NCI-H146 treated with DMSO at 0.1 percent for 48 hours (cell line): ENCODE results near the gene NR2F2.

Source experiments
- DNase-seq: peaks from one replicate; lab custom pipeline; 2025; ENCODE audit not compliant: unreplicated experiment; lab: John Stamatoyannopoulos, UW

NR2F2 gene

DNA sequence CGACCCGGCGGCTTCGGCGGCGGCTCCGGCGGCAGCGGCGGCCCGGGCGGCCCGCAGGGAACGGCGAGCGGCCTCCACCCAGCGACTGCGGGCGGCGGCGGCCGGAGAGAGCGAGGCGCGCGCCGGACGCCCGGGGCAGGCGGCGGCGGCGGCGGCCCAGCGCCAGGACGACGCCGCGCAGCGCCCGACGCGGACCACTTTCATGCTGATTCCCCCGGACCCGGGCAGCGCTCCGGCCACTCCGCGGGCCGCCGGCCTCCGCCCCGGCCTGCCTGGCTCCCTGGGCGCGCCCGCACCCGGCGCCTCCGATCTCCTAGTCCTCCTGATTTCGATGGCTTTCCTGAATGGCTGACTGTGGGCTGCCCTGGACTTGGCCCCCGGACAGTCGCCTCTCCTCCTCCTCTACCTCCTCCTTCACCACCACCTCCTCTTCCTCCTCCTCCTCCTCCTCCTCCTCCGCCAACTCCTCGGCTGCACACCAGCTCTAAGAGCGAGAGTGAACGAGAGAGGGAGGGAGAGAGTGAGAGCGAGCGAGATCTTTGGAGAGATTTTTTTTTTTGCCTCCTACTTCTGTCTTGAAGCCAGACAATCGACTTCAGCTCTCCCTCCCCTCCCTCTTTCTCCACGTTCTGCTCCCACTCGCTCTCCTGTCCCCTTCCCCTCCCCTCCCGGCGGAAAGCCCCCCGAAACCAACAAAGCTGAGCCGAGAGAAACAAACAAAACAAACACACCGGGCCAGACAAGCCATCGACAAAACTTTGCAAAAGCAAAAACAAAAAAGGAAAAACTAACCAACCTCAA is 844 bp downstream of the NR2F2 start:
- no peak for DNase-seq

DNA sequence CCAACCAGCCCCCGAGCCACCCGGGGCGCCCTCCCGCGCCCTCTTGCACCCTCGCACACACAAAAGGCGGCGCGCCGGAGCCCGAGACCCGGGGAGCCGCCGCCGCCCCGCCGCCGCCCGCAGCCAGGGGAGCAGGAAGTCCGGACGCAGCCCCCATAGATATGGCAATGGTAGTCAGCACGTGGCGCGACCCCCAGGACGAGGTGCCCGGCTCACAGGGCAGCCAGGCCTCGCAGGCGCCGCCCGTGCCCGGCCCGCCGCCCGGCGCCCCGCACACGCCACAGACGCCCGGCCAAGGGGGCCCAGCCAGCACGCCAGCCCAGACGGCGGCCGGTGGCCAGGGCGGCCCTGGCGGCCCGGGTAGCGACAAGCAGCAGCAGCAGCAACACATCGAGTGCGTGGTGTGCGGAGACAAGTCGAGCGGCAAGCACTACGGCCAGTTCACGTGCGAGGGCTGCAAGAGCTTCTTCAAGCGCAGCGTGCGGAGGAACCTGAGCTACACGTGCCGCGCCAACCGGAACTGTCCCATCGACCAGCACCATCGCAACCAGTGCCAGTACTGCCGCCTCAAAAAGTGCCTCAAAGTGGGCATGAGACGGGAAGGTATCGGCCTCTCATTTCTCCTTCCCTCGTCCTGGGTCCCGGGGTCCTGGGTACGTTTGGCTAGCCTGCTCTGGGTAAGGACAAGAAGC is 1.6 kb downstream of the NR2F2 start:
- DNase-seq = no peak

DNA sequence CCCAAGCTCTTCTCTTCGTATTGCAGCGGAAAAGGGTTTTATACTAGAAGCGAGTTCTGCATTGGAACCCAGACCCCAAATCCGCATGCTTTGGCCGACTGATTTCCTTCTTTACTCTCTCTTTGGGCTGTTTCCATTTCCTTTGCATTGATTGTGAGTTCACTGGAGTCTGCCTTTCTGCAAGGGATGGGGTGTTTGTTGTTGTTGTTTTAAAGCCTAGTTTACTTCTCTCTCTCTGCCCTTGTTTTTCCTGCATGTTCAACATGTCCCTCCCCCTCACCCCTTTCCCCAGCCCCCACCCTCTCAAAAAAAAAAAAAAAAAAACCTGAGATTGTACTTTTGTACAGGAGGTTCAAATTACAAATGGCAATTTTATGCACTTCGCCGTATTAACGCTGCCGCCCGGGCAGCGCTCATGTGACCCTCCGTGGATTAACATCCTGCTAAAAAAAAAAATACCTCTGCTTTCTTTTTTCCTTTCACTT is 2.2 kb downstream of the NR2F2 start:
- DNase-seq = no peak

DNA sequence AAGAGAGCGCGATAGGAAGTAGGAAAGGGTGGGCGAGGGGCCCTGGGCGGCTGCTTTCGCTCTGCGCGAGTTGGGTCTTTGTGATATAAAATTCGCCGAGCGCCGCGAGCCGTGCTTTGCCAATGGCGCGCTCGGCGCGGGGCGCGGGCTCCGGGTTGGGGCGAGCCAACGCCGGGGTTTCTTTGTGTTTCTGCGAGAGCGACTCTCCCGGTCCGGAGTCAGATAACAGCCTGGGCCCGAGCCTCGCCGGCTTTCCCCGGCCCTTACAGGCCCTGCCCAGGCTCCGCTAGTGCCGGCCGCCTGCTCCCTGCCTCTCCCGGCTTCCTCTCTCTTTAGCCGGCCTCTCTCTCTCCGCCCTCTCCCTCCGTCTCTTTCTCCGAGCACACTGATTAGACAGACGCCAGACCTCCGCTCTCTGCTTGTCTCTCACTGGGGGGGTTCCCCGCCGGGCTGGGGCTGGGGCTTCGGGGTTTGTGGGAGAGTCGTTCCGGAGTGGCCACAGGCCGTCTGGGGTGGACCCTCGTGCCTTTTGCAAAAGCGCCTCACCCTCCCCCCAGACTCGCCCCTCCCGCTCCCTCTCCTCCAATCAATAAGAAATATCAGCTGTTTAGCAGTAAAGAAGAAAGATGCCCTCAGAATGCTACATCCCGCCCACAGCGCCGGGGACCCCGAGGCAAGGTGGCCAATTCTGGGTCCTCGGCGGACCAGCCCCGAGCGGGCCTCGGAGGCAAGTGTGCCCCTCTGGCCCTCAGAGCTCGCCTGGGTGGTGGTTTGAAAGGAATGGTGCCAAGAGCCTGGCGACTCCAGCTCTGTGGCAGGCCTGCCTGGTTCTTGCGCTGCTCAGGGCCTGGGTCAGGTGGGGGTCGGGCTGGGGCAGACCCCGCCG is 2.9 kb downstream of the NR2F2 start:
- DNase-seq = no peak

DNA sequence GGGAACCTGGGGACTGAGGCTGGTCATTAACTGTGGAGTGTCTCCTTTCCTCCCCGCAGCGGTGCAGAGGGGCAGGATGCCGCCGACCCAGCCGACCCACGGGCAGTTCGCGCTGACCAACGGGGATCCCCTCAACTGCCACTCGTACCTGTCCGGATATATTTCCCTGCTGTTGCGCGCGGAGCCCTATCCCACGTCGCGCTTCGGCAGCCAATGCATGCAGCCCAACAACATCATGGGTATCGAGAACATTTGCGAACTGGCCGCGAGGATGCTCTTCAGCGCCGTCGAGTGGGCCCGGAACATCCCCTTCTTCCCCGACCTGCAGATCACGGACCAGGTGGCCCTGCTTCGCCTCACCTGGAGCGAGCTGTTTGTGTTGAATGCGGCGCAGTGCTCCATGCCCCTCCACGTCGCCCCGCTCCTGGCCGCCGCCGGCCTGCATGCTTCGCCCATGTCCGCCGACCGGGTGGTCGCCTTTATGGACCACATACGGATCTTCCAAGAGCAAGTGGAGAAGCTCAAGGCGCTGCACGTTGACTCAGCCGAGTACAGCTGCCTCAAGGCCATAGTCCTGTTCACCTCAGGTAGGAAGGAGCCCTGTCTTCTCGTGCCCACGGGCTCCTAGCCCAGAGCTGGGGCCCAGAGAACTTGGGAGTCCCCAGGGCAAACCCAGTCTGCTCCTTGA is 3.7 kb downstream of the NR2F2 start:
- DNase-seq = no peak

DNA sequence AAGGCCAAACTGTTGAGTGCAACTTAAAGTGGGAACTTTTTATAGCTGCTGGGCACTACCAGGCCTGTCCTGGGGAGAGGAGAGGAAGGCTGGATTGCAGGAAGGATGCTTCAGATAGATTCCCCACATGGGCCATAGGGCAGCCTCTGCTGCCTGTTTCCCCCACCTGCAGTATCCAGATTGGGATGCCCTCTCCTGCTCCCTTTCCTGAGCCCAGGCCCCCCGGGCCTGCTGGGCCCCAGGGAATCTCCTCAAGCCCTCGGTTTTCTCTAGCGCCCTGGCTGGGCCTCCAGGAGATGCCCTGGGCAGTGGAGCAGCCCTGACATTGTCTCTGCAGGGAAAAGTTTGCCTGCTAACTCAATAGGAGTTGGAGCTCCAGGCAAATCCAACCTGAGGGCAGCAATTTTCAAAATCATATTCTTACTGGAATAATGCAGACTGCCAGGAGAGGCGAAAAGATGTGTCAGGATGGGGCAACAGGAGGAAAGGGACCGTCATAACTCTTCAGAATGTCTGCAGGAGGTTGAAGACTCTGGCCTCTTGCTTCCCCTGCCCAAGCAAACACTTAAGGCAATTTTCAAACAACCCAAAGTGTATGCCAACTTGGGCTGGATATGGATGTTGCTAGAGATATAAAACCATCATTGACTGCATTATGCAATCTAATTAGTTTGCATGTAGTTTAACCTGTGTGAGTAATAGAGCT is 4.4 kb downstream of the NR2F2 start:
- no peak for DNase-seq

DNA sequence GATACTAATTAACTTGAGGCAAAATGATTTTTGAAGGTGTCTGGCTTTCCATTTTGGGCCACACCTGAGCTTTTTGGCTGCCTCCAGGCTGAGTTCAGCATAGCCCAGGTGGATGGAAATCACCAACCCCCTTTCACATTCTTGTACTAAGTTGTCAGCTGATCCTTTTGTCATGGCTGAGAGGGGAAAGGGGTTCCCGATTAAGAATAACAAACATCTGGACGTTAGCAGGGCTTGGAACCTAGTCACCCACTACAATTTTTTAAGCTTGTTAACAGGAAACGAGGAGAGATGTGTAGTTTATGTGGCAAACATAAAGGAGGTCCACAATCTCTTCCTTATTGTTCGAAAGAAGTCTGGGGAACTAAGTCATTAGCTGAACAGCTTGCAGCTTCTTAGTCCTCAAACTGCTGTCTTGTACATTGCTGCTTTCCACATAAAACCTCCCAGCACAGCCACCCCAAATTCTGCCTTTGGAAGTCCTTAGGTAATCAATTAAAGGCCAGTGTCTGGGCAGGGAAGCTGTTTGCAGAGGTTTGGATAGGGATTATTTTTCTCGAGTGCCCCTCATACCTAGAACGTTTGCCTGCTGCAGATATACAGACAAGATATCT is 5.0 kb downstream of the NR2F2 start:
- DNase-seq = no peak

DNA sequence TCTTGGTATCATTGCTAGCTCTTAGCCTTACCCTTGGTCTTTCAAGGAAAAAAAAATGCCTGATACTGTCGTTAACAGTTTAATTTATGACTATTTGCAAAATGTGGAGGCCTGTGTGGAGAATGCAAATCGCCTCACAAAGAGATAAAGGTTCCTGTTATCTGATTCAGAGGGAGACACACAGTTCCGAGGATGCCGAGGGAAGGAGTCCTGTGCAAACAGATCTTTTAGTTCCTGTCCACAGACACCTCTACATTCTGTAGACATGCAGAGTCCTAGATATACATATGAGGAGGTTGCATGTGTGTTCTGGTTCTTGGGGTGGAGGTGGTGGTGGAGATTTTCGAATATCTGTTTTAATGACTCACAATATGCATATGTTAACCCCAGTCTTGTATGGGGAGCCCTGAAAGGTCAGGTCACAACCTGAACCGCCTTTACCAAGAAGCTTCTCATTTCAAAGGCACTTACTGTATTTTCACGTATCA is 5.7 kb downstream of the NR2F2 start:
- no peak for DNase-seq

DNA sequence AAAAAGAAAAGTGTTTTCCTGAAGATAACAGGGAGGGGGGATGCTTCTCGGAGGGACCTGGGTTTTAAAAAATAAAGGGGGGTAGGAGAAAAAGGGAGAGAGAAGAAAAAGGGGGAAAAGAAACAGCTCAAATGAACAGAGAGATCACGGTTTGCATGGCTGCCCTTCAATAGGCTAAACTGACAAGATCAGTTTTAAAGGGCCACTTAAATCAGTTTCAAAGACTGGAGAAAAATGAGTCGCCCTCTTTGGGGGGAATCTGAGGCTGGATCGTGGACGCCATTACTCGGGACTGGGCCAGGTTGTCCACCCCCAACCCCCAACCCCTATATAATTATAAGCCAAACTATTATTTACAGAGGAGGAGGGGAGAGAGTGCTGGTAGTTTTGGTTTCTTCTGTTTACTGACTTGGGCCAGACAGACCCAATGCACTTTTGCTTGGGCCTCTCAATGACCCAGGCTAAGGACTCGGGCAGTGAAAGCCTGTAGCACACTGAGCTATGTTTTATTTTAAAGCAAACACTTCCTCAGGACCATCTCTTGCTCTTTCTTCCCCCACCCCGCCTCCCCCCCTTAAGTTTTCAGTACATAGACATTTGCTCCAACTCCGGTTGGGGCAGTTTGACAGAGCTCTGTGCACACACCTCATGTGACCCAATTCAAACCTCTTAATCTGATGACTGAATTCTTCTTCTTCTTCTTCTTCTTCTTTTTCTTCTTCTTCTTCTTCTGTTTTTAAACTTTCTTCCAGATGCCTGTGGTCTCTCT is 6.3 kb downstream of the NR2F2 start:
- no peak for DNase-seq

DNA sequence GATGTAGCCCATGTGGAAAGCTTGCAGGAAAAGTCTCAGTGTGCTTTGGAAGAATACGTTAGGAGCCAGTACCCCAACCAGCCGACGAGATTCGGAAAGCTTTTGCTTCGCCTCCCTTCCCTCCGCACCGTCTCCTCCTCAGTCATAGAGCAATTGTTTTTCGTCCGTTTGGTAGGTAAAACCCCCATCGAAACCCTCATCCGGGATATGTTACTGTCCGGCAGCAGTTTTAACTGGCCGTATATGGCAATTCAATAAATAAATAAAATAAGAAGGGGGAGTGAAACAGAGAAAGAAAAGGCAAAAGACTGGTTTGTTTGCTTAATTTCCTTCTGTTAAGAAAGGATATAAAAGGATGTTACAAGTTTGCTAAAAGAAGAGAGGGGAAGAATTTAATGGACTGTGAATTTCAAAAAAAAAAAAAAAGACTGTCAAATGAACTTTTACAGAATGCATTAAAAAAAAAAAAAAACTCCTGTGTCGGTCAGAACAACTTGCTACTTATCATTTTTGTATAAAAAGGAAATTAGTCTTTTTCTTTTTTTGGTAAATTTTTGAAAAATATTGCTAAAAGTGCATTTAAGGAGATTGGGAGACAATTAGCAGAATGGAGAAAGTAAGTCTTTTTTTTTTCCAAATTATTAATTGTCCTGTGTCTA is 7.0 kb downstream of the NR2F2 start:
- DNase-seq = no peak

DNA sequence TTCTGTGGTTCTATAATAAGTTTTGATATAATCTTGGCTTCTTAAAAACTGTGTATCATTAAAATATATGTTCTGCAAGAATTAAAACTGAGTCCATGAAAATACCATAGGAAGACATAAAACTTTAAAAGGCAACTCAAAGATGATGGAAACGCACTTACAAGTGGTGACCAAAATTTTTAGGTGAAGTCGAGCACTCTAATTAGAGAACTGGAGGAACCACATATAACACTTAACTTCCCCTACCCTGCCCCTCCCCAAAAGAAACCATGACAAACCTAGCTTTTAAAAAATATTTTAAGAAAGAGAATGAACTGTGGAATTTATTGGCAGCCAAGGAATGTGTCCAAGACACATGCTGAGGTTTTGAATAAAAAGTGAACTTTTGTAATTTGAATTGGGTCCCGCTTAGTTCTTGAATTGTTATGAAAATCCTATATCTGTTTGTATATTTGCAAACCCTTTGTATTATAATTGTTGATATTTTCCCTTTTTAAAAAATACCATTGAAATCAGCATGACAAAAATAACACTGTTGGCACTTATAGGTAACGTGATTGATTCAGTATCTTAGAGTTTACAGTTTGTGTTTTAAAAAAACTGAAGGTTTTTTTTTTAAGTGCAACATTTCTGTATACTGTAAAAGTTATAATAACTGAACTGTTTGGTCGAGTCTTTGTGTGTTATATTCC is 7.7 kb downstream of the NR2F2 start:
- DNase-seq = no peak

DNA sequence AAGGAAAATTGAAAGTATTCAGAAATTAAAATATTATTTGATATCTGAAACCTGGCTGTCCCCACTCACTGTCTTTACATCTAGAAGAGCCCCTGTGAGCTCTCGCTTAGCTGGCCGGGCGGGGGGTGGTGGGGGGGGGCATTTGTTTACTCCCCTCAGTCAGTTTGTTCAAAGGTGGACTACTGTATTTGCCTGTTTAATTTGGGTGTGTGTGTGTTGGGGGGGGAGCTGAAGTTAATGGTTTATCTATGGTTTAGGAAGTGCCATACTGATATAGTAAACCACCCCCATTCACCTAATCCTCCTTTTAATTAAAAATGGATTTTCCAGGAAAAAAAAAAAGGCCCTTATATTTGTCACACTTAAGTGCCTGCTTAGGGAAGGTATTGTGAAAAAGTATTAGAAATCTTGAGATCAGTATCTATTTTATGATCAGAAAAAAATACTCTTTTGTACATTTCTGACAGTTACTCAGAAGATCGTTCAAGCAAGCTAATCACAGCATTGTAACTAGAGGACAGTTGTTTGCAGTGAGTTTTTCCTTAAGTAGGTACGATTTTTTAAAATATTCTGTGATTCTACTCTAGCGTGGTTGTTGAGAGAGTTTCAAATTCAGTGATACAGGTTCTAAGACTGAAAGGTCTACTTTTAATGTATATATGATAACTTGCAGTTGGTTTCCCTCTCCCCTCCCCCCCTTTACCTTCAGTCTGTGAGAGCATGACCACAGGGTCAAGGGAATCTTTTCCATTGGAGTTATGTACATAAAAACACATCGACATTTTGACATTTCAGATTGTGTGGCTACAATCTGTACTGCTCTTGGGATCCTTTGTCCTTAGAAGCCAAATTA is 8.5 kb downstream of the NR2F2 start:
- DNase-seq = no peak

DNA sequence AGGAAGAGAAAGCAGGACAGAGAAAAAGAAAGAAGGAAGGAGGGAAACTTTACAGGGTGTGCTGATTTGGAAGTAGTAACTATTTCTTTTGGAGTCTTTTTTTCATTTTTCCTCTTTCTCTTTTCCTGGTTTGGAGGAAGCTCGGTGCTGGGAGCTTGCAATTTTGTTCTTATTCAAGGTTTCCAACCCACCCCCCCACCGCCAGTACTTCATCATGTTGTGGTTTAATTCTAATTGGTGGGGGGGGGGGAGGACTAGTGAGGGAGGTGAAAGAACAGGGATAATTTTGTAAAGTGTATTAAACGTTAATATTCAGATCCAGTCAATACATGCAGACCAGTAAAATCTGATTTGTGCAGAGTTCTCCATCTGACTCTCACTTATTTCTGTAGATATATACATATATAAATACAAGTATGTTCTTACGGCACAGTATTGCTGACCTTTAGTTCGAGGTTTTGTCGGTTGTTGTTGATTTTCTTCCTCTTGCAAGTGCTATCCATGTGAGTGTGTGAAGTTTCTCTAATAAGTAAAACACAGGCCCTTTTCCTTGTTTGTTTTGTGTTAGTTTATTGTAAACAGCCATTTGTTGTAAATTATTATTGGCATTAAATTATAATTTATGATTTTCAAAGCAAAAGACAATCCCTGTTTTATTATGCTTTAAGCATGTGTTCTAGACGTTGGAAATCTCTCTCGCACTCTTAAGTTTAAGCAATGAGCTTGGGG is 9.3 kb downstream of the NR2F2 start:
- DNase-seq = no peak

DNA sequence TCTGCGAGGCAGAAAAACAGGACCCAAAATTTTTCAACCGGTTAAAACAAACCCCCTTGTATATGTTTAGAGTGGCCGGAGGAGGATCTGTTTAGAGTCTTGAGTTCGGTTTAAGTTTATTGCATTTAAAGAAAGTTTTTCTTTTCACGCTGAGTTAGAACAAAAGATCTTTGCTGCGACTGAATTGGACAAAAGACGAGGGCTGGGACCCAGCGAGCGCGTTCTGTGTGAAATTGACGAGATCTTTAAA is 9.8 kb downstream of the NR2F2 start:
- no peak for DNase-seq

DNA sequence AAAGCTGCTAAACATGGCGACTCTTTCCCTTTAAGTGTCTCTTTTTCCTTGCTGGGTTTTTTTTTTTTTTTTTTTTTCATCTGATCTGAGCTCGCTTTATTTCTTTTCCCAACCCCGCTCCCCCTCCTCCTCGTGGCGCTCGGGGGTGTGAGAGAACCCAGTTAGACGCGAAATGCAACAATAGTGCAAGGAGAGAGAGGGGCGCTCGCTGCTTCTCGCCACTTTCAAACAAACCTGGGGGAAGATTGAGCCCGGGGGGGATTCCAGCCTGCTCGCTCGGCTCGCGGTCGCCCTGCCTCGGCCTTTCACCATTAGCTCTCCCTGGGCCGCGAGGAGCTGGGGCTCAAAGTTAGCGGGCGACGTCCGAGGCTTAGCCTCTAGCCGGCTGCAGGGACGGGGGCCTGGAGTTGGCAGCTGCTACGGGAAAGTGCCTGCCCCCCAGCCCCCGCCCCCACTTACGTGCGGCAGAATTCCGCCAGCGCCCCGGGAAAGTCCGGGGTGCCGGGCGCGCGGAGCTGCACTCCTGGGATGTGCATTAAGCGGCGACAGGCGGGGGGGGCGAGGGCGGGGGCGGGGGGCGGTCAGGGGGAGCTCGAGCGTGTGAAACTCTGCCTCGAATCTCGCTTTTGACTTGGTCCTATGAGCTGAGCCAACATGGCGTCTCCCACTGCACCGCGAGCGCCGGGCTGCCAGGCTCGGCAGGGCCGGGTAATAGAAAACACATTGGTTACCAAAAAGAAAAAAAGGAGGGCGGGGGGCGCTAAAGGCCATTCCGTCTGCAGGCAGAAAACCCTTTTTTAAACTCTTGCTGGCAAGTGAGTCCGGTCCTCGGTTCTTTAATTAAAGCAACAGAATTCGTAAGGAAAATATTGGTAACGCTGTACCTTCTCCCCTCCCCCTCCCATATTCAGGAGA is 10.4 kb downstream of the NR2F2 start:
- no peak for DNase-seq
